H1 (cell line): Measurements from ENCODE around the gene NEU2. TPM values are rescaled to one million over a fixed set of nuclear protein-coding genes. Genes with fewer than 3 reads are reported as not detected.

Experiments used
- CTCF ChIA-PET: fragments of 300-600 bp; sonication (Branson Sonifier 250); formaldehyde crosslinking; loops from one replicate; lab custom pipeline; 2021; ENCODE audit not compliant: partially characterized antibody; lab: Charles Lee
- POLR2A ChIA-PET: fragments of 300-600 bp; sonication (Branson Sonifier 250); formaldehyde crosslinking; loops from one replicate; lab custom pipeline; 2021; ENCODE audit warnings: inconsistent platforms; ENCODE audit not compliant: partially characterized antibody; lab: Charles Lee
- DNase-seq, 2 experiments: peaks; one replicate each; pipeline versions ENCODE4 v3.0.0 to v3.0.0-alpha.2; 2010 to 2022; ENCODE audit warnings: low spot score in 2 of 2, low read depth in 1 of 2, mixed read lengths in 1 of 2
- FAIRE-seq: peaks from 2 replicates; lab custom pipeline; 2011; peaks lifted over from hg19 to GRCh38; lab: Jason Lieb, UNC
- H2AFZ ChIP-seq: 2 replicates; pipeline ENCODE4 v1.8.1; 2012; ENCODE audit warnings: low read length, inconsistent platforms
- H2AK5ac ChIP-seq: 2 replicates; pipeline ENCODE4 v1.6.1; 2013; ENCODE audit warnings: low read depth, low read length
- H2BK120ac ChIP-seq: replicated peaks from 2 replicates; pipeline ENCODE3; 2013; ENCODE audit warnings: low read depth, low read length, inconsistent platforms
- H2BK12ac ChIP-seq: 2 replicates; pipeline ENCODE4 v1.6.1; 2013; ENCODE audit warnings: low read depth, low read length
- H2BK15ac ChIP-seq: 2 replicates; pipeline ENCODE4 v1.6.1; 2013; ENCODE audit warnings: low read length
- H2BK20ac ChIP-seq: 2 replicates; pipeline ENCODE4 v1.6.1; 2013; ENCODE audit warnings: low read length
- H2BK5ac ChIP-seq: 2 replicates; pipeline ENCODE4 v1.6.1; 2013; ENCODE audit warnings: low read depth, low read length
- H3K14ac ChIP-seq: 2 replicates; pipeline ENCODE4 v1.6.1; 2013; ENCODE audit warnings: inconsistent platforms; ENCODE audit not compliant: insufficient read length
- H3K18ac ChIP-seq: 2 replicates; pipeline ENCODE4 v1.6.1; 2013; ENCODE audit warnings: low read length; ENCODE audit errors: extremely low read depth
- H3K23ac ChIP-seq: 2 replicates; pipeline ENCODE4 v1.6.1; 2013; ENCODE audit warnings: inconsistent platforms; ENCODE audit not compliant: insufficient read length
- H3K23me2 ChIP-seq: 2 replicates; pipeline ENCODE4 v1.6.1; 2013; ENCODE audit warnings: low read depth, low read length
- H3K27ac ChIP-seq: 2 replicates; pipeline ENCODE4 v1.6.1; 2011; ENCODE audit warnings: low read depth, low read length, inconsistent platforms
- H3K27me3 ChIP-seq, 4 experiments: replicated peaks in 1 of 4; 1 replicate in 1 of 4; 2 replicates in 3 of 4; pipeline versions ENCODE4 v1.6.1 to v1.8.1; 2011 to 2013; ENCODE audit warnings: low read length in 3 of 4, mild to moderate bottlenecking in 3 of 4, inconsistent platforms in 2 of 4, mixed read lengths in 2 of 4, moderate library complexity in 1 of 4; ENCODE audit not compliant: control insufficient read depth in 3 of 4, insufficient read depth in 3 of 4; ENCODE audit errors: extremely low read depth in 1 of 4
- H3K36me3 ChIP-seq, 4 experiments: 2 replicates each; pipeline versions ENCODE4 v1.6.1 to v1.8.1; 2011 to 2013; ENCODE audit warnings: mild to moderate bottlenecking in 4 of 4, low read length in 3 of 4, moderate library complexity in 2 of 4, control low read depth in 1 of 4, inconsistent platforms in 1 of 4; ENCODE audit not compliant: insufficient read depth in 4 of 4, control insufficient read depth in 2 of 4
- H3K4ac ChIP-seq: replicated peaks from 2 replicates; pipeline ENCODE3; 2013; ENCODE audit warnings: low read length, low read depth, mixed read lengths, inconsistent platforms; ENCODE audit not compliant: insufficient read length
- H3K4me1 ChIP-seq, 4 experiments: replicated peaks in 1 of 4; 1 replicate in 1 of 4; 2 replicates in 3 of 4; pipeline versions ENCODE4 v1.6.1 to v1.8.1; 2011 to 2013; ENCODE audit warnings: low read length in 3 of 4, inconsistent platforms in 2 of 4, mixed read lengths in 1 of 4; ENCODE audit not compliant: insufficient read depth in 4 of 4, control insufficient read depth in 3 of 4
- H3K4me2 ChIP-seq, 2 experiments: 2 replicates each; pipeline versions ENCODE4 v1.6.1 to v1.8.1; 2011 to 2013; ENCODE audit warnings: low read depth in 2 of 2, low read length in 2 of 2, control low read depth in 1 of 2, inconsistent platforms in 1 of 2, mild to moderate bottlenecking in 1 of 2; ENCODE audit not compliant: insufficient read depth in 1 of 2
- H3K4me3 ChIP-seq, 4 experiments: fragments of 200-600, 300-600 bp in 1 of 4; sonication (generic), shearing (Covaris generic), sonication (Bioruptor Twin) in 1 of 4; 2 replicates each; pipeline versions ENCODE4 v1.5.1 to v1.8.1; 2011 to 2016; ENCODE audit warnings: low read length in 4 of 4, low read depth in 3 of 4, control low read depth in 2 of 4, inconsistent platforms in 2 of 4, mild to moderate bottlenecking in 2 of 4, mixed read lengths in 1 of 4, moderate library complexity in 1 of 4; ENCODE audit not compliant: insufficient read depth in 2 of 4; ENCODE audit errors: extremely low read depth in 1 of 4
- H3K56ac ChIP-seq: replicated peaks from 2 replicates; pipeline ENCODE3; 2013; ENCODE audit warnings: low read depth, mild to moderate bottlenecking, mixed read lengths, low read length, inconsistent platforms; ENCODE audit not compliant: insufficient read length
- H3K79me1 ChIP-seq: 2 replicates; pipeline ENCODE4 v1.6.1; 2013; ENCODE audit warnings: low read depth, low read length, control low read depth
- H3K79me2 ChIP-seq, 2 experiments: 2 replicates each; pipeline versions ENCODE4 v1.6.1 to v1.8.1; 2012 to 2013; ENCODE audit warnings: low read length in 2 of 2, mild to moderate bottlenecking in 2 of 2, inconsistent platforms in 1 of 2; ENCODE audit not compliant: insufficient read depth in 2 of 2, control insufficient read depth in 1 of 2
- H3K9ac ChIP-seq, 4 experiments: replicated peaks in 1 of 4; 1 replicate in 1 of 4; 2 replicates in 3 of 4; pipeline versions ENCODE4 v1.6.1 to v1.8.1; 2011 to 2013; ENCODE audit warnings: low read depth in 3 of 4, low read length in 3 of 4, control low read depth in 2 of 4, mild to moderate bottlenecking in 2 of 4, moderate library complexity in 2 of 4, inconsistent platforms in 1 of 4; ENCODE audit errors: extremely low read depth in 1 of 4
- H3K9me3 ChIP-seq, 2 experiments: 2 replicates each; pipeline versions ENCODE4 v1.6.1 to v1.8.1; 2012 to 2013; ENCODE audit warnings: mild to moderate bottlenecking in 2 of 2, moderate library complexity in 2 of 2, control low read depth in 1 of 2, inconsistent platforms in 1 of 2, low read depth in 1 of 2, low read length in 1 of 2, mixed read lengths in 1 of 2; ENCODE audit not compliant: insufficient read depth in 2 of 2
- H4K20me1 ChIP-seq, 2 experiments: replicated peaks in 1 of 2; 2 replicates each; pipeline versions ENCODE3 to v1.8.1; 2011 to 2013; ENCODE audit warnings: inconsistent platforms in 2 of 2, low read length in 2 of 2, mild to moderate bottlenecking in 1 of 2; ENCODE audit not compliant: insufficient read depth in 2 of 2, control insufficient read depth in 1 of 2
- H4K5ac ChIP-seq: 2 replicates; pipeline ENCODE4 v1.6.1; 2013; ENCODE audit warnings: low read length, low read depth, mixed read lengths, inconsistent platforms; ENCODE audit not compliant: insufficient read length
- H4K8ac ChIP-seq: 2 replicates; pipeline ENCODE4 v1.8.0; 2013; ENCODE audit warnings: mild to moderate bottlenecking, moderate library complexity, low read length, inconsistent platforms; ENCODE audit not compliant: insufficient read depth; ENCODE audit errors: extremely low read depth
- H4K91ac ChIP-seq: replicated peaks from 2 replicates; pipeline ENCODE3; 2013; ENCODE audit warnings: low read length, mixed read lengths, inconsistent platforms; ENCODE audit not compliant: insufficient read length
- BACH1 ChIP-seq: IDR thresholded peaks from 2 replicates; pipeline ENCODE4 v1.6.1; 2012; ENCODE audit warnings: low read length, improper control_type of control experiment
- CBX5 ChIP-seq: fragments of 300-800, 300-1000 bp; sonication (generic); IDR thresholded peaks from 2 replicates; pipeline ENCODE4 v1.7.1; 2016; ENCODE audit warnings: antibody characterized with exemption, low read length, low read depth
- POLR2A ChIP-seq, 2 experiments: IDR thresholded peaks; 1 replicate in 1 of 2; 2 replicates in 1 of 2; pipeline ENCODE4 v1.6.1; 2011; ENCODE audit warnings: low read depth in 2 of 2, low read length in 2 of 2, mild to moderate bottlenecking in 2 of 2; ENCODE audit errors: control extremely low read depth in 1 of 2
- POU5F1 ChIP-seq: IDR thresholded peaks from 2 replicates; pipeline ENCODE4 v1.6.1; 2011; ENCODE audit warnings: low read depth, mild to moderate bottlenecking, low read length, moderate library complexity
- TEAD4 ChIP-seq: IDR thresholded peaks from 2 replicates; pipeline ENCODE4 v1.6.1; 2012; ENCODE audit warnings: low read depth, low read length, inconsistent platforms, mixed read lengths
- WGBS, 2 experiments: shearing (Covaris generic) in 1 of 2; methylation state at CpG; one replicate each; pipeline versions ENCODE4 v1.1.6 to v1.1.7; 2013 to 2015; ENCODE audit warnings: low lambda C conversion rate in 2 of 2, mixed read lengths in 2 of 2, inconsistent platforms in 1 of 2, low coverage in 1 of 2, missing lambda C conversion rate in 1 of 2; ENCODE audit not compliant: insufficient replicate concordance in 2 of 2, insufficient coverage in 1 of 2, insufficient read length in 1 of 2; ENCODE audit errors: extremely low coverage in 1 of 2, missing lambda C conversion rate in 1 of 2; 5-methylcytosine and 5-hydroxymethylcytosine counted together
- polyA plus RNA-seq, 7 experiments: library from polyadenylated mRNA; depleted of rRNA in 3 of 7; stranded (reverse) in 5 of 7; unstranded in 2 of 7; fragments of >200 nt in 5 of 7; fragments of 200-250 nt in 2 of 7; gene quantifications; 1 replicate in 5 of 7; 2 replicates in 1 of 7; 4 replicates in 1 of 7; pipeline versions ENCODE4 v1.2.1 to v1.2.3, GENCODE V29; 2011 to 2013; ENCODE audit warnings: missing spikeins in 2 of 7, mixed read lengths in 2 of 7
- total RNA-seq: library from RNA; stranded (reverse); fragmentation: NEBNext Ultra II Directional; extraction: Animal tissue kit (Norgen Biotek cat#: 25700); gene quantifications from 2 replicates; pipeline ENCODE4 v1.2.1, GENCODE V29; 2021

NEU2 gene
- total and polyA plus RNA-seq, 2 of the 8 experiments (the other 6 are each of a cell fraction or from before 2014, with no cell fraction given): 0.12 TPM; not detected in 1

DNA sequence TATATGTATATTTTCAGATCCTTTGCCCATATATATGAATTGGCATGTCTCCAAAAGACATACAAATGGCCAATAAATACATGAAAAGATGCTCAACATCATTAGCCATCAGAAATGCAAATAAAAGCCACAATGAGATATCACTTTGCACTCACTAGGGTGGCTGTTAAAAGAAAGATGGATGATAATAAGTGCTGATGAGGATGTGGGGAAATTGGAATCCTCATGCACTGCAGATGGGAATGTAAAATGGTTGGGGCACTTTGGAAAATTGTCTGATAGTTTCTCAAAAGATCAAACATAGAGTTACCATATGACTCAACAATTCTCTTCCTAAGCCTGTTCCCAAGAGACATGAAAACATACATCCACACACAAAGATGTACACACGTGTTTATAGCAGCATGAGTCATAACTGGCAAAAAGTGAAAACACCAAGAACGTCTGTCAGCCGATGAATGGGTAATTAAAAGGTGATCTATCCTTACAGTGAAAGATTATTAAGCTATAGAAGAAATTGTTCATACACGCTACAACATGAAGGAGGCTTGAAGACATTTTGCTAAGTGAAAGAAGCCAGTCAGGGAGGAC lies 39.1 kb upstream of the NEU2 start:
- no peak overlapping the region for H3K14ac ChIP-seq
- no peak overlapping the region for H2BK15ac ChIP-seq
- no peaks in the 10 kb centered on the region for H3K36me3 ChIP-seq
- H4K5ac ChIP-seq: no peak overlapping the region
- H3K56ac ChIP-seq: no peak overlapping the region
- 80% methylated on average over 4 of the region's 4 CpGs; no CpG with 5 or more reads in 1 of the 2 experiments for WGBS, 2 experiments
- no peak overlapping the region for H3K4ac ChIP-seq
- CTCF ChIA-PET: interaction anchor here (1.1 kb wide), 3 partner anchors 11 to 61 kb away, joined by 3 read pairs; no protein-coding TSS in a partner anchor
- no peak overlapping the region for H4K8ac ChIP-seq
- no peak overlapping the region for H3K4me2 ChIP-seq
- no peaks in the 10 kb centered on the region for H3K79me2 ChIP-seq
- H4K20me1 ChIP-seq: no peaks in the 10 kb centered on the region
- no peak overlapping the region for H2BK20ac ChIP-seq
- H2BK120ac ChIP-seq: no peak overlapping the region
- H4K91ac ChIP-seq: no peak overlapping the region
- peaks cover 0 to 1% (median 0%) of the 10 kb centered on the region in 4 experiments; a peak in 2 of 7 replicates for H3K4me1 ChIP-seq
- no peak overlapping the region for H3K27ac ChIP-seq
- H2AFZ ChIP-seq: no peak overlapping the region
- H3K9me3 ChIP-seq: no peaks in the 10 kb centered on the region
- H3K79me1 ChIP-seq: no peaks in the 10 kb centered on the region
- no peak overlapping the region for H2BK12ac ChIP-seq
- TF ChIP-seq POU5F1: no peak
- TF ChIP-seq POLR2A (IDR thresholded peaks at IDR 0.05; ENCODE audit: control extremely low read depth in 1 of 2, low read depth in 2 of 2, low read length in 2 of 2): no peak
- TF ChIP-seq TEAD4: no peak
- TF ChIP-seq CBX5: no peak
- no peak for TF ChIP-seq BACH1
- TF ChIP-seq, all 59 proteins: peak for 0
- H3K4me3 ChIP-seq: no peak overlapping the region
- H2AK5ac ChIP-seq: no peak overlapping the region
- DNase-seq (no peak), FAIRE-seq (no peak)
- no peaks in the 10 kb centered on the region for H3K23me2 ChIP-seq
- H3K23ac ChIP-seq: no peak overlapping the region
- POLR2A ChIA-PET: no interaction called here
- H3K9ac ChIP-seq: no peak overlapping the region
- no peak overlapping the region for H3K18ac ChIP-seq
- H2BK5ac ChIP-seq: no peak overlapping the region
- H3K27me3 ChIP-seq: no peaks in the 10 kb centered on the region; a peak in 1 of 7 replicates
